Measurements from ENCODE around the gene DNM3. TPM values are rescaled to one million over a fixed set of nuclear protein-coding genes. Genes with fewer than 3 reads are reported as not detected.

The DNM3 gene
- total RNA-seq, 1 experiment from 2014 or later: 1.7 TPM

DNA sequence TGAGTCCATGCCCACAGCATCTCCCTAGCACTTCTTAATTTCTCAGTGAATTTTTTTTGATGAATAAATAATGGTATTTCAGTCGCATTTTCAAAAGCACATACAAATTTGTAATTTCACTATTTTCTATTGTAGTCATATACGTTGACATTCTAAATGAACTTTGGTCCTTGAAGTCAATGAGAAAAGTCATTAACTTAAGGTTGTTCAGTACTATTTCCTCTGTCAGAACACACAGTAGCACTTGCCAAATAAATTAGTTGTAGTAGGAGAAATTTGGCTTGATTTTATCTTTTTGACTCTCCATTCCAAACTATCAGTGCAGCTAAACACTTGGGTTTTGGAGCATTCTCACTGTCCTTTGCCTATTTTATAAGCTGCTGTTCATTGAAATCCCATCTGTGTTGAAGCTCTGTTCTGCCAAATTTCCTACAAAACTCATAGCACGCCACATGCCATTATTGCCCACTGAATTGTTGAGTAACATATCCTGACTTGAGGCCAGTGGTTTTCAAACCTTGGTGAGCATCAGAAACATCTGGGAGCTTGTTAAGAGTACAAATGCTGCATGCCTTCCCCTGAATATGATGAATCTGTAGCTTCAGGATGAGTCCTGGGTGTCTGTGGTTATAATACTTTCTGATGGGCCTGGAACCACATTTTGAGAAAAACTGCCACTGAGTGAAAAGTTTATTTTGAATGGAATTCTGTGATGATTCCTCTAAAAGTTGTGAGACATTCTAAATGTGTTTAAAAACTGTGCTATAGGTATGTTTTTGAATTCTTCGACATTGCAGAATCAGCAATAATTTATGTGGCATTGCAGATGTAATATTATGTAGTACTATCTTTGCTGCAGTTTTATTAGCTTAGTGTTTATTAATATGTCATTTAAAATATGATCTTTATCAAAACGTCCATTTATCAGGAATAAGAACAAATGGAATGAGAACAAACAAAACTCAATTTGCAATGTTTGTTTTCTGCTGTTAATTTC lies 78.9 kb downstream of the DNM3 start:
- DNase-seq (ENCODE audit: low read depth): peak; percentile 28

DNA sequence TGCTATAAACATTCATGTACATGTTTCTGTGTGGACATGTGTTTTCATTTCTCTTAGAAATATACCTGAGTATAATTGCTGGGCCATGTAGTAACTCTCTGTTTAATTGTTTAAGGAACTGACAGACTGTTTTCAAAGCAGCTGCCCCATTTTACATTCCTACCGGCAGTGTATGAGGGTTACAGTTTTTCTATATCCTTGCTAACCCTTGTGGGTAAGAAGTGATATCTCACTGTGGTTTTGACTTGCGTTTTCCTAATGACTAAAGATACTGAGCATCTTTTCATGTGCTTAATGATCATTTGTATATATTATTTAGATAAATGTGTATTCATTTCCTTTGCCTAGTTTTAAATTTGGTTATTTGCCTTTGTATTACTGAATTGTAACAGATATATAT lies 81.7 kb downstream of the DNM3 start:
- no peak for DNase-seq (ENCODE audit: low read depth)

DNA sequence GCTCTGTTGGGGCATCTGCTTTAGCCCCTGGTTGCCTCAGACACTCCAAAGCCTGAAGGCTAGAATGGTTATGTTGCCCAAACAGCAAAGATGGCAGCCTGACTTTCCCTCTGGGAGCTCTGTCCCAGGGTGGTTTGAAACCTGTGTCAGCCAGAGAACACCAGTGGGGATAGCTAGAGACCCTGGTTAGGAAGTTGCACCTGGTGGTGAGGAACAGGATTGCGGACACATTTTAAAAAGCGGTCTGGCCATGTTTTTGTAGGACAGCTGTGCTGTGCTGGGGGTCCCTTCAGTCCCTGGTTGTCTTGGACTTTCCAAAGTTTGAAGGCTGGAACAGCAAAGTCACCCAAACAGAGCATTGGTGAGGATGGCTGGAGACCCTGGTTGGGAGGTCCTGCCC lies 87.8 kb downstream of the DNM3 start:
- DNase-seq (ENCODE audit: low read depth): no peak

DNA sequence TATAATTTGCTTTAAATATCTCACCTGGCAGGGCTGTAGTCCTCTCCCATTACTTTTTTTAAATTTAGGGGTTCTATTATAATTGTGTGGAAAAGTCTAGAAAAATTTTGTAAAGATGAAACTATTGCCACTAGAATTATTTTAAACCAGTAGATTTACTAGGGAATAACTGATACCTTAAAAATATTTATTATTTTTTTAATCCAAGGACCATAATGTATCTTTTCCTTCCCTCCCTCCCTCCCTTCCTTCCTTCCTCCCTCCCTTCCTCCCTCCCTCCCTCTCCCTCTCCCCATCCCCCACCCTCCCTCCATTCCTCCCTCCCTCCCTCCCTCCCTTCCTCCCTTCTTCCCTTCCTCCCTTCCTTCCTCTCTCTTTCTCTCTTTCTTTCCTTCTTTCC lies 90.5 kb downstream of the DNM3 start:
- DNase-seq (ENCODE audit: low read depth): no peak

DNA sequence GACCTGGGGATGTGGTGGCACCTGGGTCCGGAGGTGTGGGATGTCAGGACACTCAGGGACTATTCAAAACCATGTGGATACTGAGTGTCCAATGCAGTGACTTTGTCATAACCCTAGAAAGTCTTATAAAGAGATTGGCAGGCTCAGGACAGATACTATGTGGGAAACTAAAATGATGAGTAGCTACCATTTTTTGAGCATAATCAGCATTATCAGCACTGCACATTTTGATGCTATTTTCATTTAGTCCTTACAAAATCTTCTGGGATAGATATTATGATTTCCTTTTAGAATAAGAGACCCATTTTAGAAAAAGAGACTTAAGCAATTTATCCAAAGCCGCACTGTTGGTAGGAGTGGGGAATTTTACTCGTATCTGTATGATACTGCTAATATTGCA lies 93.4 kb downstream of the DNM3 start:
- no peak for DNase-seq (ENCODE audit: low read depth)

DNA sequence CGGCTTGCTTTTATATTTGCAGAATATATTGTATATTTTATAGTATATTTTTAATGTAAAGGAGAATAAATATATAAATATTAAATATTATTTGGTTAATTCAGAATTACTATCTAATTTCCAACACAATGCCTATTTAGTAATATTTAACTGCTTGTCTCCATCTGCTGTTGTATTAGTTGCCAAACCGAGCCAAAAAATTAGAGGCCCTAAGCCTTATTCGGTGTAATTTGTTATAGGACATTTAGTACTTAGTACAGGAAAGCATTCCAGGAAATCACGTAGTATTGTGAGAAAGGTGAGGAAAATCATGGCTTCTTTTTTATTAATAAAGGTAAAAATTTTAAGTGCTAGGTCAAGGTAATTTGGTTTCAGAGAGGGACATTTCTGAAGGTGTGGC lies 93.8 kb downstream of the DNM3 start:
- DNase-seq (ENCODE audit: low read depth): no peak

DNA sequence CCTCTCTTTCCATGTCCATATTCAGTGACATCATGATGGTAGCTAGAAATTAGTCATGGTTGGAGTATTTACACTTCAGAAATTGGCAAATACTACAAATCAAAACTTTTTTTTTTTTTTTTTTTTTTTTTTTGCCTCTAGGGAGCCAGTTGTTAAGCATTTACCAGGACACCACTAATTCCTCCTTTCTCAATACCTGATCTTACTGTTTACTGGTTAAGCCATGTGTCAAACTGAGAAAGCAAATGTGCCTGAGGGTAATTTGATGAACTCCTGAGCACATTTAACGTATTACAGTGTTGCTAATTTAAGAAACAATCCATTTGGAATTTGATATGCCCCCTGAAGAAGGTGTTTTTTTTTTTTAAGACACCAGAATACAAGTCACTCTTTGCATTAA lies 94.4 kb downstream of the DNM3 start:
- DNase-seq (ENCODE audit: low read depth): no peak

DNA sequence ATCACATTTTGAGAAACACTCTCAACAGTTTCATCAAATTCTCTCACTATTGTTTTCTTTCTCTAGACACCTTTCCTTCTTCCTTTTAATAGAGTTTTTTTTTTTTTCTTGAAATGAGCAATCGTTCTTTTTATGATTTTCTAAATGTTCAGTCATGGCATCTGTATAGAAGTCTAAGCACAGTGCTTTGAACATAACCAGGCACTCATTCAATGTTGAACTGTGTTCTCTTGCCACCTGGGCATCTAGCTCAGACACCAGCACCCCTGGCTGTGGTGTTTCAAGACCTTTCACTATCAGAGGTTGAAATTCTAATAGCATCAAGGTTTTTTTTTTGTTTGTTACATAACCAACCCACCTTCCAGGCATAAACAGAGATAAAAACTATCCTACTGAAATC lies 96.6 kb downstream of the DNM3 start:
- DNase-seq (ENCODE audit: low read depth): no peak

DNA sequence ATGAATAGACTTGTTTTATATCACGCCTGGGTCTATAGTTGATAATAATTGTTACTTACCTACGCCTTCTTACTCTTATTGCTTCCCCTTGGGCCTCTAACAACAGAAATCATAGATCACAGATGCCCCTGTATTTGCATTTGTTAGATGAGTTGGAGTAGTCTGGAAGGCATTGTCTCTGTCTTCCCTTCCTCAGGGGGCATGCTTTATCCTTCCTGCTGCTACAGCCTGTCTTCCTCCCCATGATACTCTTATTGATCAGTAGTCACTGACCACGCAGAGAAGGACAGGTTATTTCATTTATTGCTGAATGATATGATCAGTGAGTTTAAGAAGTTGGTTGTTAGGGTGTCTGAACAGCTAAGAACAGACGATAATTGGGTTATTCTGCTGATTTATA lies 98.4 kb downstream of the DNM3 start:
- no peak for DNase-seq (ENCODE audit: low read depth)

DNA sequence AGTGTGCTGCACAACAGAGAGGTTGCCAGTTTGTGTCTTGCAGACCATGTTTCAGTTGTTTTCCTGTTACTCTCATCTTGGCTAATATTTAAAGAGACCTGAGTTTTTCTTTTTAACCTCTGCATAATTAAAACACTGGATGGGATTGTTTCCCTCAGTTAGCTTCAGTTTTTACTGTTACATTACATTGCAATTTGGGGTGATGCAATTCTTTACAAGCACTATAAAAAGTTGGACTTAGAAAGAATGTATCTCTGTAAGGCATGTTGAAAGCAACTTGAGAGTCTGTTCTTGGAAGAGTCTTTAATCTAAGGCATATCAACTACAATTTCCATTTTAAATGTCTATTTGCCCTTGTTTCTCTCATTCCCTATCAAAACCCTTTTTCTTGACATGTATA lies 99.1 kb downstream of the DNM3 start:
- DNase-seq (ENCODE audit: low read depth): no peak

DNA sequence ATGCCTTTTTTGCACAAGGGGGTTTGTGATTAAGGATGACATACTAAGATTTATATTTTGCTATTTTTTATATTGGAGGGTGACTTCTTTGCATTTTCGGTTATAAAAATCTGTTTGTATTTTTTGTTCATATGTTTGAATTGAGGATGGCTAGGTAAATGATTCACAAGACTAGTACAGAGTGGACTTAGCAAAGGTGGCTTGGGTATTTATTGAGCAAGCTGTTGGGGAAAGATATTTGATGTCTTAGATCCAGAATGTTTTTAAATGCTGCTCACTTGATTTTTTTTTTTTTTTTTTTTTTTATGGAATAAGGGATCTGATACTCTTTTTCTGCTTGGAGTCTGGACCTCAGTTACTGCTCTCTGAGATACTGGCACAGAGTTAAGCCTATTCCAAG lies 100.6 kb downstream of the DNM3 start:
- DNase-seq (ENCODE audit: low read depth): no peak

DNA sequence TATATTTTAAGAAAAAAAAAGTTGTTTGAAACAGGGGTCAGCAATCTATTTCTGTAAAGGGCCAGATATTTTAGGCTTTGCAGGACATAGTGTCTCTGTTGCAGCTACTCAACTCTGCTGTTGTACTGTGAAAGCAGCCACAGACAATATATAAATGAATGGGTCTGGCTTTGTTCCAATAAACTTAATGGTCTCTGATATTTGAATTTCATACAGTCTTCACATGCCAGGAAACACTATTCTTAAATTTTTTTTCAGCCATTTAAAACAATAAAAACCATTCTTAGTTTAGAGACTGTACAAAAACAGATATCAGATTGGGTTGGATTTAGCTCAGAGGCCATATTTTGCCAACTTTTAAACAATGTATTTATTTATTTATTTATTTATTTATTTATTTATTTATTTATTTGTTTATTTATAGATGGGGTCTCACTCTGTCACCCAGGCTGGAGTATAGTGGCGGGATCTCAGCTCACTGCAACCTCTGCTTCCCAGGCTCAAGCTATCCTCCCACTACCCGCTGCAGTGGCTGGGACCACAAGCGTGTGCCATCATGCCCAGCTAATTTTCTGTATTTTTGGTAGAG lies 102.8 kb downstream of the DNM3 start:
- DNase-seq (ENCODE audit: low read depth): no peak

DNA sequence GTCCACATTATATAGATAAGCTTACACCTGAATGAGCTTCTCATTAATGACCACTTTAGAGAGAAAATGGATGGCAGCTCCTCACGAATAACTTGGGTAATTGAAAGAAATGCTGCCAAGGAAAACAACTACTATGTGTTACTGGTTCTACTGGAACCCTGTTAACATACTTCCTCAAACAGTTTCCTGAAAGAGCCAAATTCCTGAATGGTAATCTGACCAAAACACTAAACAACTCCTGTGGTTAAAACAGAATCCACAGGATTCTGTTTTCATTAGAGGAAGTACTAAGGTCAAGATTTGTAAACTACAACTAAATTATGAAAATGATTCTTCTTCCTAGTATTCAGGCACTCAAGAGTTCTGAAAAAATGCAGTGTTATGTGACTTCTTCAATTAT lies 107.2 kb downstream of the DNM3 start:
- no peak for DNase-seq (ENCODE audit: low read depth)

DNA sequence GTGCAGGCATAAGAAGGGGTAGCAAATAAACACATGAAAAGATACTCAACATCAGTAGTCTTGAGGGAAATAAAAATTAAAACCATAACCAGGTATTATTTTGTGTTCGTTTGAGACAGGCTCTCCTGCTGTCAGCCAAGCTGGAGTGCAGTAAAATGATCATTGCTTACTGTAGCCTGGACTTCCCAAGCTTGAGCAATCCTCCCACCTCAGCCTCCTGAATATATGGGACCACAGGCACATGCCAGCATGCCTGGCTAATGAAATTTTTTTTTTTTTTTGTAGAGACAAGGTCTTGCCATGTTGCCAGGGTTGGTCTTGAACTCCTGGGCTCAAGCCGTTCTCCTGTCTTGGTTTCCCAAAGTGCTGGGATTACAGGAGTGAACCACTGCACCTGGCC lies 108.0 kb downstream of the DNM3 start:
- DNase-seq (ENCODE audit: low read depth): no peak

DNA sequence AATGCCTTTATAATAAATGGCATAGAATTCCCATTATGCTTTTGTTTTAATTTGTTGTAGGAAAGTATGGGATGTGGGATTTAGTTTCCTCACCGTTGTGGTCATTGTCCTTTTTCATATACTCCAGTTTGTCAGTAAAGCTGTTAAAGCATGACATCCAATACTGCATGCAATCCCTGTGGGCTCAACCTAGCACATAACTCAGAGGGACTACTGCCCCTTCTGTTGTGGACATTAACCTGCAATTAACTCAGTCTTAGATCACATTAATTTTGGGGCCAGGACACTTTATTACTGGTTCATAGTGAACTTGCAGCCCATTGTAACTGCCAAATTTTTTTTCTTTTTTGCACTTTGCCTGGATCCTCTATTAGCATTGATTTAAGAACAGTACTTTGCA lies 112.5 kb downstream of the DNM3 start:
- no peak for DNase-seq (ENCODE audit: low read depth)

DNA sequence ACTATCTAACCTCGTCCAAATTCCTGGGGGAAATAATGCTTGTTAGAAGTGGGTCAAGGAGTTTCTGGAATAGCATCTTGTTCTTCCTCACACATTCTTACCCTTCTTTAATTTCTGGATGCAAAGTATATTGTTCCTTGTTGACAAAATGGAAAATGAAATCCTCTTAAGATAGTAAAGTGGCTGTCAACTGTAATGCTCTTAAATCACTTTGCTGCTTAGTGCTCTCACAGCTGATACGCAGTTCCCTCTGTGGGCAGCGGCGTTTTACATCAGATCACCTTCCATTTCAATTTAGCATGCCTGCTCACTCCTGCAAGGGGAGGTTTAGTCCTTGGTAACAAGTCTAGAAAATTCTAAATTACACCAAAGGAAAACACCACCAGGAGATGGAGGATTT lies 113.1 kb downstream of the DNM3 start:
- no peak for DNase-seq (ENCODE audit: low read depth)

DNA sequence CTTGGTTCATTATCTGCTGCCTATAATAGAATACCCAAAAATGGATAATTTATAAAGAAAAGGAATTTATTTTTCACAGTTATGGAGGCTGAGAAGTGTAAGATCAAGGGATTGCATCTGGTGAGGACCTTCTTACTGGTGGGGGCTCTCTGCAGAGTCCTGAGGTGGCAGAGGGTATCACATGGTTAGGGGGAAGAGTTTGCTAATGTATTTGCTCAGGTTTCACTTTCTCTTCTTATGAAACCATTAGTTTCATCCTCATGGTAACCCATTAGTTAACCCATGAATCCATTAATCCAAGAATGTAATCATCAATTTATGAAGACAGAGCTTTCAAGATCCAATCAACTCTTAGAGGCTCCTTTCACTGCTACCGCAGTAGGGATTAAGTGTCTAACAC lies 120.6 kb downstream of the DNM3 start:
- no peak for DNase-seq (ENCODE audit: low read depth)

DNA sequence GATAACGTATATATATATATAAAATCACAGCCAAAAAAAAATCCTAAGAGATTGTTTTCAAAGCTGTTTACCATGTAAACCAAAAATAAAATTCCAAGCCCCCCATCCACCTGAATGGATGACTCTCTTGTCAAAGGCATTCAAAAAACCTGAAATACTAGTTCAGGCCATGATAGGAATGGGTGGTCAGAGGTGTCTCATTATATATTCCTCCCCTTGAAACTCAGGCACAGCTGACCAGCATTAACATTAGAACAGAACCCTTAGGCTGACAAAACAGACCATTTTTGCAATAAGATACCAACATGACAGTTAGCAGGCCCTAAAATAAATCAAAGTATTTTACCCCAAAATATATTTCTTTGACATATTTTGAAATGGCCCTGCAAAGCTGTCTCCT lies 122.5 kb downstream of the DNM3 start:
- DNase-seq (ENCODE audit: low read depth): no peak

DNA sequence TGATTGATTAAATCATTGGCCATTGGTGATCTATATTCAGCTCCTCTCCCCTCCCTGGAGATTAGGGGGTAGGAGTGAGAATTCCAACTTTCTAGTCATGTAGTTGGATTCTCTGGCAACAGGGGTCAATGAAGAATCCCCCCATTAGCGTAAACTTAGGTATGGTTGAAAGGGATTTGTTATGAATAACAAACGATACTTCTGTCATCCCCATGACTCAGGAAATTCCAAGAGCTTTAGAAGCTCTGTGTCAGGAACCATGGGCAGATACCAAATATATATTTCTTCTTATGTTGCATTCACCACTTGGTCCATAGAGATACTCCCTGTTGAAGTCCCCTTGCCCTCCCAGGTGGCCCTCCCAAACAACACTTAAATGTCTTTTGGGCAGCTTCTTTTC lies 124.5 kb downstream of the DNM3 start:
- DNase-seq (ENCODE audit: low read depth): no peak

DNA sequence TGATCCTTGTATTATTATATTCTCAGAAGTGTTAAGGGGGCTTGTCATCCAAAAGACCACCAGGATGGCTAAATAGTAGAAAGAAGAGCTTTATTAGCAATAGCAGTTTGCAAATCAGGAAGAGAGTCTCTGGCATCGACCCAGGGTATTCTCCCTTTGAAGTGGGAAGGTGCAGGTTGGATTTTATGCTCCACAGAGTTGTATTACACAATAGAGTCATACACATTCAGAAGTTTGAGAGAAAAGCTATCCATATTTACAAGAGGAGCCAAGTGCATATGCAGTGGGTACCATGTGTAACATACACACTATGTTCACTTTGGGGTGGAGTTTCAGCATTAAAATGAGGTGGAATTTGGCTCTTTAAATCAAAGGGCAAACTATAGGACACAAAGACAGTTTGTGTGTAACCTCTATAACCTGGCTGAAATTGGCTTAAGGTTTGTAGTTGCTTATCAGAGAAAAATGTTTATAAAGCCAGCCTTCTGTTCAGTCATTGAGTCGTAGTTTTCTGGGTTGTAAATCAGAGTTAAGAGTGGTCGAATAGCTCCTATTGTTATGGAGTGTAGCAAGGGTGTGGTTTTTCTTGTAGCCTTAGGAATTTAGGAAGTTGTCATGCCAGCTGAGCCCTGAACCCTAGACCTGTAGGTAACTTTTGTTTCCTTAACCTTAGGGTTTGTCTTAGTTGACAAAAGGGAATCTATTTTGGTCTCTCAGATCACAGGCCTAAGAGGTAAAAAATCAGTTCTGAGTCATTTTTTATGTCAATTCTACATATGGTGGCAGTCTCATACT lies 125.3 kb downstream of the DNM3 start:
- no peak for DNase-seq (ENCODE audit: low read depth)

DNA sequence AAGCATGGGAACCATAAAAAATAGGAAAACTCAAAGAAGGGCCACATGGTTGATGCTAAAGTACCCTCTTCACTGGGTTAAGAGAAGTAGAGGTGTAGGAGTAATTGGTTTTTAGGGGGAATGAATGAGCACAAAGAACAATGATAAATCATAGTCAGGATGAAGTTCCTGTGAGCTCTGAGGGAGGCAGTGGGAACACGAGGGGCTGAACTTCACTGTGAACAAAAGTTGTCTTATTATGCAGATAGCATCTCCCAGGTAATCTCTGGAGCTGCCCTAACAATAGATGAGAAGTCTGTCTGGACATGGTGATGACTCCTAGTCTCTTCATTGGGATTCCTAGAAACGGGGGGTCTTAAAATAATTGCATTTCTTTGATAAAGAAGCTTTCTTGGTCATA lies 127.9 kb downstream of the DNM3 start:
- DNase-seq (ENCODE audit: low read depth): no peak

DNA sequence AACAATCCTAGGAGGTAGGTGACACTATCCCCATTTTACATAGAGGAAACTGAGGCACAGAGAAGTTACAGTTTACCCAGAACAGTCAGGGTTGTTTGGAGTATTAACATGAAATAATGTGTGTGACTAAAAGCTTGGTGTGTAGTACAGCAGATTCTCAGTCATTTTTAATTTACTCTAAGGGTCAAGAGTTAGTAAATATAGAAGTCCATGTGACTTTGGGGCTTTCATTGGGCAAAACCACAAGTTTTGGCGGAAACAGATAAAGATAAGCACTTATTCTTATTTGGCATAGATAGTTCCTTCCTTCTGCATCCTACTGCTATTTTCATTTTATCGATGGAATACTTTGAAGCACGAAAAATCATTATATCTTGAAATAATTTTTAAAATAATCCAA lies 128.5 kb downstream of the DNM3 start:
- DNase-seq (ENCODE audit: low read depth): no peak

DNA sequence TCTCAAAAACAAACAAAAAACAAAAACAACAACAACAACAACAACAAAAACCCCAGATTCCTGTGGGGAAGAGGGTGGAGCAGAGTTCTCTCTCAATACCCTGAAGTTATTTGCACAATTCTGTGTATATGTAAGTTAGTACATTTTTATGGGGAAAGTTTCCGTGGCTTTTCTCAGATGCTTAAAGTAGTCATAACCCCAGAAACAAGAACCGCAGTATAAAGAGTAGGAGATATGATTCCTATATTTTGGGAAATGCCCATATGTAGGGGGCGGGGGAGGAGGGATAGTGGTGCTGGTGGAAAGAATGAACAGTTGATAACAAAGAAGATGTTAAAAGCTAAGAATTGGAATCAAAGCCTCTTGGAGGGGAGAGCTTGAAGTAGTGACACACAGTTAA lies 131.5 kb downstream of the DNM3 start:
- DNase-seq (ENCODE audit: low read depth): no peak
